Measurements from ENCODE around the gene SAC3D1.

The SAC3D1 gene

DNA sequence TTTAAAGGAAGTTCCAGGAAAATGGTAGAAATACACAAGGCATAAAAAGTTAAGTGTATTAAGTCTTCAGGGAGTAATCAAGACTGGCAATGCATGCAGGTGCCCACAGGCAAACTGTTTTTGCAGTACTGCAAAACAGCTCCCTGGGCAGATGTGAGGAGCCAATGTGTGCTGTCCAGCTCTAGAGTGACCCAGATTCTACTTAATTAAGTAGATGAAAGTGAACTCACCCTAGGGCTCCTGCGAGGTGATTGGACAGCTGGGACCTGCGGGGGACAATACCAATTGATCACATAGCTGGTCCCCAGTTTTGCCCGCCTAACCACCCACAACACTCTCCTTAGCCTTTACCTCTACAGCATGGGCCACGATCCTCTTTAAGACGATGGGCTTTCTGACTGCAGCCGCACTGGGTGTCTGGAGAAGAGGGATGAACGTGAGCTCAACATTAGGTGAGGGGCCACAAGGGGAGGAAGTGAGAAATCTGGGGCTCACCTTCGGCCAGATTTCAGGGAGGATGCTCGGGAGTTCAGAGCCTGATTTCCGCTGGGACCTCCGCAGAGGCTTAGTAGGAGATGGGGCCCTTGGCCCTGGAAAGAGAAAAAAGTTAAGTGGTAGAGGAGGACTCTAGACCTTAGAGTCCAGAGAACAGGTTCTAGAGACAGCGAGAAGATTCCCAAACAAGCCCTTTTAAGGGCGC is 42.3 kb downstream of the SAC3D1 start:
- DNase-seq: no peak
- Mint-ChIP-seq H3K4me3 (peak overlapping the region; percentile 99), H3K27ac (peak overlapping the region; percentile 99), H3K27me3 (no peaks in the 10 kb centered on the region), H3K36me3 (ENCODE audit: low read depth) (peaks cover 94% of the 10 kb centered on the region), H3K4me1 (ENCODE audit: low read depth) (peaks cover 51% of the 10 kb centered on the region), H3K9me3 (no peaks in the 10 kb centered on the region)

DNA sequence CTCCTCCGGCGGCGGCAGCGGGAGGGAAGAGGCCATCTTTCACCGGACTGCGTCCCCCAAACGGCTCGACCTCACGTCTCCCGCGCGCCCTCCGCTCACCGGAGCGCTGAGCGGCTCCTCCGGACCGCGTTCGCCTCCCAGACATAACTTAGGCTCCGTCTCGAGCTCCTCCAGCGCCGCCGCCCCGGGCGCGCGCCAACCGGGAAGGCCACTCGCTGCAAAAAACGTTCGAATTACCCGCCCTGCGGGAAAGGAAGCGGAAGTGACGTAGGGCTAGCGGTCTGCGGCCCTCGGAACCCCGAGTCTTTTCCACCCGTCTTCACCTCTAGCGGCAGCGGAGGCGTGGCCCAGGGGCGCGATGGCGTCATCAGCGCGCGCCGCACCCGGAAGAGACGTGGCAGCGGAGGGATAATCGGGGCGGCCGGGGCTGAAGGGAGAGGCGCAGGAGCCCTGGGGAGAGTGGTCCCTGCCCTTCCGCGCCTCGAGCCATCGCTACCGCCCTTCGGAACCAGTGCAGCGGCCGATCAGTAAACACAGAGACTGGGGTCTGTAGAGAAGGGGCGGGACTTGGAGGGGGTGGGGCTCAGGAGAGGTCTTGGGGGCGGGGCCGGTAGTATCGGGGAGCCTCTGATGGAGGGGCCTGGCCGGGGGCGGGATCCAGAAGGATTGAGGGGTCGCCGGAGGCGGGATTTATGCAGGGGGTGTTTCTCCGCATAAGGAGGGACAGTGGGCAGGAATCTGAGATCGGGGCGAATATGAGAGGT is 43.0 kb downstream of the SAC3D1 start, which contains the start of the genes CDCA5 and ZFPL1:
TSS of gene CDCA5 (minus strand) at position 207 of the 764 bp plus-strand sequence. CDS start at position 145, 62 bp downstream.
TSS of gene ZFPL1 (plus strand) at position 389 of the 764 bp plus-strand sequence. CDS start 477 bp downstream, outside the sequence.
- peak; percentile 99 for DNase-seq
- Mint-ChIP-seq H3K36me3 (ENCODE audit: low read depth) (peaks cover 94% of the 10 kb centered on the region), H3K27me3 (no peaks in the 10 kb centered on the region), H3K9me3 (no peaks in the 10 kb centered on the region), H3K27ac (peak within 1 kb of the TSS; percentile 99), H3K4me1 (ENCODE audit: low read depth) (peaks cover 44% of the 10 kb centered on the region), H3K4me3 (peak within 1 kb of the TSS; percentile 99)

DNA sequence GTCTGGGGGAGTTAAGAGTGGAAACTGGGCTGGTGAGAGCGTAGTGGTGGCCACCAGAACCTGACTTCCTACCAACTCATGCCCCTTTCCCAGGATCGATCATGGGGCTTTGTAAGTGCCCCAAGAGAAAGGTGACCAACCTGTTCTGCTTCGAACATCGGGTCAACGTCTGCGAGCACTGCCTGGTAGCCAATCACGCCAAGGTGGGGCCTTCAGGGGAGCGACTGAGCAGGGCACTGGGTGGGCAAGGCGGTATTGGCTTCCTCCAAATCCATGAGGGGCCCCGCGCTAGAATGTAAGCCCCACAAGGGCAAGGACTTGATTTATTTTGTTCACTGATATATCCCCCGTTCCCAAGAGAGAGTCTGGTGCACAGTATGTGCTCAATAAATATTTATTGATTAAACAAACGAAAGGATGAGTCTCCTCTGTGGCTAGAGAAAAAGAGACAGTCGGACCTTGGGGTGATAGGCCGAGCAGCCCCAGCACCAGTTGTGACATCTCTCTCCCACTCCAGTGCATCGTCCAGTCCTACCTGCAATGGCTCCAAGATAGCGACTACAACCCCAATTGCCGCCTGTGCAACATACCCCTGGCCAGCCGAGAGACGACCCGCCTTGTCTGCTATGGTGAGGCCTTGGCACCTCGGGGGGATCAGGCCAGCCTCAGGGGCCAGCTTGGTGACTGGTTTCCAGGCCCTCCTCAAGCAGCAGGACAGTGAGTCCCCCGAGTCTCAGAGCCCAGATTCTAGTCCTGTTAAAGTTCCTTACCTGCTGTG is 43.8 kb downstream of the SAC3D1 start:
- peaks cover 94% of the 10 kb centered on the region for H3K36me3 Mint-ChIP-seq (ENCODE audit: low read depth)
- H3K4me1 Mint-ChIP-seq (ENCODE audit: low read depth): peaks cover 41% of the 10 kb centered on the region
- DNase-seq: no peak

DNA sequence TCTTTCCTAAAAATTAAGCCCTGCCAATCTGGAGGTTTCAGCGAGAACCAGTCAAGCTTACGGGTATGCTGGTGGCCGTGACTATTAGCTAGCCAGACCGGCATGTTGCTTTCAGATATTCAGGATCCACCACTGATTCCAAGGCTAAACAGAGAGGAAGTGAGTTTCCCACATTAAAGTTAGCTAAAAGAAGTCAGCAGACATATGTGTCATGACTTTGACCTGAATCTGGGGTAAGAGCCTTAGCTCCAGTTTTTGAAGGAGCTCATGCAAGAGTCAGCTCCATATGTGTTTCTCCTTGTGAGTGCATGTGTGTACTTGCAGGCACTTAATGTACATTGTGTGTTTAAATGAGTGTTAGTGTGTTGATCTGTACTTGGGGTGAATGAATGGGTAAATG is 44.4 kb downstream of the SAC3D1 start:
- Mint-ChIP-seq H3K36me3 (ENCODE audit: low read depth) (peaks cover 91% of the 10 kb centered on the region), H3K4me3 (peak overlapping the region; percentile 99), H3K27ac (peak overlapping the region; percentile 99), H3K4me1 (ENCODE audit: low read depth) (peaks cover 37% of the 10 kb centered on the region), H3K9me3 (no peaks in the 10 kb centered on the region), H3K27me3 (no peaks in the 10 kb centered on the region)
- no peak for DNase-seq

More for the DNA sequence above, 43.8 kb downstream of the SAC3D1 start:
- no peaks in the 10 kb centered on the region for H3K9me3 Mint-ChIP-seq
- H3K4me3 Mint-ChIP-seq: peak overlapping the region; percentile 99
- H3K27ac Mint-ChIP-seq: peak overlapping the region; percentile 99
- no peaks in the 10 kb centered on the region for H3K27me3 Mint-ChIP-seq

DNA sequence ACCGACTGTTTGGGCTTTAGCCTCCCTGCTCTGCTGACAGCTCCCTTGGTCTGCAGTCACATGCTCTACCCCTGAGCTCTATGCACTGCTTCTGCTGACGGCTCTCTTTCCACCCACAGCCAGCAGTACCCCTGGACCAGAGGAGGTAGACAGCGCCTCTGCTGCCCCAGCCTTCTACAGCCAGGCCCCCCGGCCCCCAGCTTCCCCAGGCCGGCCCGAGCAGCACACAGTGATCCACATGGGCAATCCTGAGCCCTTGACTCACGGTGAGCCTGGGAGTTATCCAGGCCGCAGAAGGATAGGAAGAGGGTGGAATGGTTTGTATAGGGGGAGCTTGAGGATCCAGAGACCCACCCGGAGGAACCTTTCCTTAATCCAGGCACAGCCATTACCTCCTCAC is 45.8 kb downstream of the SAC3D1 start:
- H3K9me3 Mint-ChIP-seq: no peaks in the 10 kb centered on the region
- peaks cover 28% of the 10 kb centered on the region for H3K4me1 Mint-ChIP-seq (ENCODE audit: low read depth)
- no peak for DNase-seq
- H3K36me3 Mint-ChIP-seq (ENCODE audit: low read depth): peaks cover 79% of the 10 kb centered on the region
- no peaks in the 10 kb centered on the region for H3K27me3 Mint-ChIP-seq
- H3K4me3 Mint-ChIP-seq: no peak overlapping the region
- H3K27ac Mint-ChIP-seq: no peak overlapping the region

DNA sequence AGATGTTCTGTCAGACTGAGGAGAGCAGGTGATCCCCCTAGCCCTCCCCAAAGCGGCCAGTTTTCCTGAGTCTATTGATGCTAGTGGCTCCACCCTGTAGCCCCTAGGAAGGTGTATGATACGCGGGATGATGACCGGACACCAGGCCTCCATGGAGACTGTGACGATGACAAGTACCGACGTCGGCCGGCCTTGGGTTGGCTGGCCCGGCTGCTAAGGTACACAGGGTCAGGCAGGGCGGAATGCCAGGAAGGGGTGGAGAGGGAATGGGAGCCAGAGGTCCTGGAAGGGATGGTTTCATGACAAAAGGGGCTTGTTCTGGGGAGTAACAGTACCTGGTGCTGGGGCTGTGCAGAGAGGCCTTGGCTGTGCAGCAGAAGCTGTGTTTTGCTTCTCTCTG is 46.2 kb downstream of the SAC3D1 start:
- Mint-ChIP-seq H3K4me1 (ENCODE audit: low read depth) (peaks cover 25% of the 10 kb centered on the region), H3K36me3 (ENCODE audit: low read depth) (peaks cover 75% of the 10 kb centered on the region), H3K4me3 (no peak overlapping the region), H3K27me3 (no peaks in the 10 kb centered on the region), H3K27ac (peak overlapping the region; percentile 33), H3K9me3 (no peaks in the 10 kb centered on the region)
- DNase-seq: no peak

GRCh38 chr11:65087827-65088226 is 46.8 kb downstream of the SAC3D1 start:
- peaks cover 20% of the 10 kb centered on the region for H3K4me1 Mint-ChIP-seq (ENCODE audit: low read depth)
- H3K27ac Mint-ChIP-seq: no peak overlapping the region
- no peaks in the 10 kb centered on the region for H3K27me3 Mint-ChIP-seq
- DNase-seq: no peak
- no peaks in the 10 kb centered on the region for H3K9me3 Mint-ChIP-seq
- no peak overlapping the region for H3K4me3 Mint-ChIP-seq
- H3K36me3 Mint-ChIP-seq (ENCODE audit: low read depth): peaks cover 69% of the 10 kb centered on the region

DNA sequence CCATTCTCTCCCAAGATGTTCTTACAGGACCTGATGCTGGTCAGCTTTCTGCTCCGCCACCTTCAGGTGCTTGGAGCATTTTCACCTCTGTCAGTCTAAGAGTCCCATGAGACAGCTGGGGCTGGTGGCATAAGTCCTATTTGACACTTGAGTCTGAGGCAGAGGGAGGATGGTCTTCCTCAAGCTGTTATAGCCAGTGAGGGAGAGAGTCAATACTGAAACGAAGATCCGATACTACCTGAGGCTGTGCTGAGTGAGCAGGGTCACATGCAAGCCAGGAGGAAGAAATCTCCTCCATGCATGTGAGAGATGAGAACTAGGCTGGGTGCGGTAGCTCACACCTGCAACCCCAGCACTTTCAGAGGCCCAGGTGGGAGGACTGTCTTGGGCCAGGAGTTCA is 48.6 kb downstream of the SAC3D1 start:
- Mint-ChIP-seq H3K36me3 (ENCODE audit: low read depth) (peaks cover 51% of the 10 kb centered on the region), H3K4me3 (no peak overlapping the region), H3K27ac (no peak overlapping the region), H3K9me3 (no peaks in the 10 kb centered on the region), H3K4me1 (ENCODE audit: low read depth) (peaks cover 13% of the 10 kb centered on the region), H3K27me3 (no peaks in the 10 kb centered on the region)
- DNase-seq: no peak

DNA sequence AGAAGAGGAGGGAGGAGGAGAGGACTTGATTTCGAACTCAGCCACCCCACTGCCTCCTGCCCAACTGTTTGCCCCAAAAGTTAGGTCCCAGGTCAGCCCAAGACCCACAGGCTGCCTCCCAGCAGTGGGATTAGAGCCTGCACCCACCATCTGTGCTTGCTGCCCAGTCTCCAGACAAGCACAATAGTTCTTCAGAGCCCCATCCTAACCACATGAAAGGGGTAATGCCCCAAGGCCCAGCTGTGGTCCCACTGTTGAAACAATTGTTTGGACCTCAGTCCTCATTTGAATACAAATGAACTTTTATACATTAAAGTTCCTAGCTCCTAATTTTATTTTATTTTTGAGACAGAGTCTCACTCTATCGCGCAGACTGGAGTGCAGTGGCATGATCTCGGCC is 49.6 kb downstream of the SAC3D1 start:
- no peaks in the 10 kb centered on the region for H3K27me3 Mint-ChIP-seq

More for the DNA sequence above, 49.6 kb downstream of the SAC3D1 start:
- Mint-ChIP-seq H3K27ac (peak overlapping the region; percentile 19), H3K4me3 (no peak overlapping the region), H3K9me3 (no peaks in the 10 kb centered on the region), H3K4me1 (ENCODE audit: low read depth) (peaks cover 5% of the 10 kb centered on the region), H3K36me3 (ENCODE audit: low read depth) (peaks cover 44% of the 10 kb centered on the region)
- no peak for DNase-seq
